Measurements from ENCODE around the gene ASCL5.

ASCL5 gene

GRCh38 chr1:201072922-201073321 is 54.1 kb downstream of the ASCL5 start:
- Histone ChIP-seq H3K4me3 (ENCODE audit: insufficient read depth, low read depth, low read length) (no peak overlapping the region), H3K36me3 (ENCODE audit: control insufficient read depth, insufficient read depth, low read length) (no peaks in the 10 kb centered on the region), H3K27ac (ENCODE audit: insufficient read depth, low read depth, low read length, poor library complexity, severe bottlenecking) (no peak overlapping the region), H3K4me1 (ENCODE audit: control insufficient read depth, insufficient read depth, low read length) (peaks cover 15% of the 10 kb centered on the region), H3K27me3 (ENCODE audit: control insufficient read depth, insufficient read depth, low read length, poor library complexity, severe bottlenecking) (no peaks in the 10 kb centered on the region), H3K9me3 (ENCODE audit: control insufficient read depth, low read length) (no peaks in the 10 kb centered on the region)
- 96% methylated on average over 6 of the region's 6 CpGs for WGBS, 2 experiments

DNA sequence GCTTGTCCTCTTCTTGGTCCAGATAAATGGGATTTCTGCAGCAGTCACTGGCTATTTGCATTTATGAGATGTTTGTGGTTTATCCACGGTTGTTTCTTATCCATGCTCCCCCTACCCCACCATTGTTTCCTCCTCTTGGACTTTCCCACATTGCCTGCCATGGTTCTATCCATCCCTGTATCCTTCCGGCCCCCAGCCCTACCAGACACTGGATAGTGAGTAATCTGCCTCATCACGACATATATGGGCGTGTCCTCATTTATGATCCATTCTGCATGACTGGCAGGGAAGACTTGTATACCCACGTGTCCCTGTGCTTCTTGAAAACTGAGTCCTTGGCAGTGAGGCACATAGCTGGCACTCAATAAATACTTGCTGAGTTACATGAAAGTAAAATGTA is 54.8 kb downstream of the ASCL5 start:
- Histone ChIP-seq H3K4me3 (ENCODE audit: insufficient read depth, low read depth, low read length) (no peak overlapping the region), H3K27ac (ENCODE audit: insufficient read depth, low read depth, low read length, poor library complexity, severe bottlenecking) (no peak overlapping the region), H3K9me3 (ENCODE audit: control insufficient read depth, low read length) (no peaks in the 10 kb centered on the region), H3K4me1 (ENCODE audit: control insufficient read depth, insufficient read depth, low read length) (peaks cover 15% of the 10 kb centered on the region), H3K27me3 (ENCODE audit: control insufficient read depth, insufficient read depth, low read length, poor library complexity, severe bottlenecking) (no peaks in the 10 kb centered on the region), H3K36me3 (ENCODE audit: control insufficient read depth, insufficient read depth, low read length) (no peaks in the 10 kb centered on the region)
- WGBS, 2 experiments: 81 to 82% methylated on average over 5 of the region's 5 CpGs

GRCh38 chr1:201069636-201070035 is 57.3 kb downstream of the ASCL5 start:
- Histone ChIP-seq H3K36me3 (ENCODE audit: control insufficient read depth, insufficient read depth, low read length) (no peaks in the 10 kb centered on the region), H3K4me3 (ENCODE audit: insufficient read depth, low read depth, low read length) (no peak overlapping the region), H3K27ac (ENCODE audit: insufficient read depth, low read depth, low read length, poor library complexity, severe bottlenecking) (no peak overlapping the region), H3K4me1 (ENCODE audit: control insufficient read depth, insufficient read depth, low read length) (peaks cover 15% of the 10 kb centered on the region), H3K9me3 (ENCODE audit: control insufficient read depth, low read length) (no peaks in the 10 kb centered on the region), H3K27me3 (ENCODE audit: control insufficient read depth, insufficient read depth, low read length, poor library complexity, severe bottlenecking) (no peaks in the 10 kb centered on the region)
- WGBS, 2 experiments: 91 to 94% methylated on average over 3 of the region's 3 CpGs

GRCh38 chr1:201068976-201069375 is 58.0 kb downstream of the ASCL5 start:
- 72 to 75% methylated on average over 4 of the region's 4 CpGs for WGBS, 2 experiments
- H3K27me3 ChIP-seq (ENCODE audit: control insufficient read depth, insufficient read depth, low read length, poor library complexity, severe bottlenecking): no peaks in the 10 kb centered on the region
- no peak overlapping the region for H3K27ac ChIP-seq (ENCODE audit: insufficient read depth, low read depth, low read length, poor library complexity, severe bottlenecking)
- H3K36me3 ChIP-seq (ENCODE audit: control insufficient read depth, insufficient read depth, low read length): no peaks in the 10 kb centered on the region
- peaks cover 15% of the 10 kb centered on the region for H3K4me1 ChIP-seq (ENCODE audit: control insufficient read depth, insufficient read depth, low read length)
- H3K9me3 ChIP-seq (ENCODE audit: control insufficient read depth, low read length): no peaks in the 10 kb centered on the region
- no peak overlapping the region for H3K4me3 ChIP-seq (ENCODE audit: insufficient read depth, low read depth, low read length)

- Histone ChIP-seq H3K4me1 (ENCODE audit: control insufficient read depth, insufficient read depth, low read length) (peaks cover 25% of the 10 kb centered on the region), H3K36me3 (ENCODE audit: control insufficient read depth, insufficient read depth, low read length) (no peaks in the 10 kb centered on the region), H3K27ac (ENCODE audit: insufficient read depth, low read depth, low read length, poor library complexity, severe bottlenecking) (no peak overlapping the region), H3K9me3 (ENCODE audit: control insufficient read depth, low read length) (no peaks in the 10 kb centered on the region), H3K27me3 (ENCODE audit: control insufficient read depth, insufficient read depth, low read length, poor library complexity, severe bottlenecking) (no peaks in the 10 kb centered on the region), H3K4me3 (ENCODE audit: insufficient read depth, low read depth, low read length) (no peak overlapping the region)
- WGBS, 2 experiments: 91 to 93% methylated on average over 4 of the region's 4 CpGs
These were observed 60.0 kb downstream of the ASCL5 start for GRCh38 chr1:201066986-201067385.

- Histone ChIP-seq H3K27me3 (ENCODE audit: control insufficient read depth, insufficient read depth, low read length, poor library complexity, severe bottlenecking) (no peaks in the 10 kb centered on the region), H3K4me3 (ENCODE audit: insufficient read depth, low read depth, low read length) (no peak overlapping the region), H3K4me1 (ENCODE audit: control insufficient read depth, insufficient read depth, low read length) (peaks cover 25% of the 10 kb centered on the region), H3K27ac (ENCODE audit: insufficient read depth, low read depth, low read length, poor library complexity, severe bottlenecking) (no peak overlapping the region), H3K36me3 (ENCODE audit: control insufficient read depth, insufficient read depth, low read length) (no peaks in the 10 kb centered on the region), H3K9me3 (ENCODE audit: control insufficient read depth, low read length) (no peaks in the 10 kb centered on the region)
- WGBS, 2 experiments: 95 to 96% methylated on average over 10 of the region's 10 CpGs
These were observed 61.3 kb downstream of the ASCL5 start for GRCh38 chr1:201065686-201066085.

GRCh38 chr1:201064806-201065205 is 62.2 kb downstream of the ASCL5 start:
- Histone ChIP-seq H3K4me3 (ENCODE audit: insufficient read depth, low read depth, low read length) (no peak overlapping the region), H3K27ac (ENCODE audit: insufficient read depth, low read depth, low read length, poor library complexity, severe bottlenecking) (no peak overlapping the region), H3K4me1 (ENCODE audit: control insufficient read depth, insufficient read depth, low read length) (peaks cover 20% of the 10 kb centered on the region), H3K36me3 (ENCODE audit: control insufficient read depth, insufficient read depth, low read length) (no peaks in the 10 kb centered on the region), H3K9me3 (ENCODE audit: control insufficient read depth, low read length) (no peaks in the 10 kb centered on the region), H3K27me3 (ENCODE audit: control insufficient read depth, insufficient read depth, low read length, poor library complexity, severe bottlenecking) (no peaks in the 10 kb centered on the region)
- 86 to 87% methylated on average over 8 of the region's 8 CpGs for WGBS, 2 experiments

All from ectodermal cell (in vitro differentiated cells).